HFFc6 (cell line): ENCODE measurements around the gene KMT2C. TPM values are rescaled to one million over a fixed set of nuclear protein-coding genes. Genes with fewer than 3 reads are reported as not detected.
"Not testable (repeated sequence)": the region's sequence is repeated elsewhere in the genome, so short reads cannot be mapped to it uniquely, and the experiment has no call there.

Experiments
- DNase-seq: peaks from one replicate; pipeline ENCODE4 v3.0.0-alpha.2; 2018
- H3K27ac Mint-ChIP-seq: 2 replicates; pipeline ENCODE4 v1.8.0; 2020; ENCODE audit warnings: mild to moderate bottlenecking, mixed read lengths
- H3K27me3 Mint-ChIP-seq: 2 replicates; pipeline ENCODE4 v1.8.0; 2021; ENCODE audit warnings: mild to moderate bottlenecking, moderate library complexity, mixed read lengths; ENCODE audit not compliant: insufficient read depth
- H3K36me3 Mint-ChIP-seq: 2 replicates; pipeline ENCODE4 v1.8.0; 2021; ENCODE audit warnings: low read depth, mixed read lengths
- H3K4me1 Mint-ChIP-seq: 2 replicates; pipeline ENCODE4 v1.8.0; 2020; ENCODE audit warnings: low read depth, mixed read lengths
- H3K4me3 Mint-ChIP-seq: 2 replicates; pipeline ENCODE4 v1.8.0; 2020; ENCODE audit warnings: mild to moderate bottlenecking, moderate library complexity, mixed read lengths
- H3K9me3 Mint-ChIP-seq: 2 replicates; pipeline ENCODE4 v1.8.0; 2020; ENCODE audit warnings: mild to moderate bottlenecking, mixed read lengths
- total RNA-seq, 6 experiments: library from RNA; stranded (reverse); fragmentation: NEBNext Ultra II Directional; extraction: Animal tissue kit (Norgen Biotek cat#: 25700); gene quantifications; 2 replicates in 1 of 6; 3 replicates in 5 of 6; pipeline ENCODE4 v1.2.3, GENCODE V29; 2021
- TF ChIP-seq, protein P1 (sequence below): fragments of 200-600 bp; sonication (generic); IDR thresholded peaks from 2 replicates; pipeline ENCODE4 v1.5.0; 2021; ENCODE audit warnings: antibody characterized with exemption, mild to moderate bottlenecking

Gene KMT2C
- total RNA-seq, 6 experiments from 2014 or later: 23.5 to 30.8 (median 26.0) TPM

DNA sequence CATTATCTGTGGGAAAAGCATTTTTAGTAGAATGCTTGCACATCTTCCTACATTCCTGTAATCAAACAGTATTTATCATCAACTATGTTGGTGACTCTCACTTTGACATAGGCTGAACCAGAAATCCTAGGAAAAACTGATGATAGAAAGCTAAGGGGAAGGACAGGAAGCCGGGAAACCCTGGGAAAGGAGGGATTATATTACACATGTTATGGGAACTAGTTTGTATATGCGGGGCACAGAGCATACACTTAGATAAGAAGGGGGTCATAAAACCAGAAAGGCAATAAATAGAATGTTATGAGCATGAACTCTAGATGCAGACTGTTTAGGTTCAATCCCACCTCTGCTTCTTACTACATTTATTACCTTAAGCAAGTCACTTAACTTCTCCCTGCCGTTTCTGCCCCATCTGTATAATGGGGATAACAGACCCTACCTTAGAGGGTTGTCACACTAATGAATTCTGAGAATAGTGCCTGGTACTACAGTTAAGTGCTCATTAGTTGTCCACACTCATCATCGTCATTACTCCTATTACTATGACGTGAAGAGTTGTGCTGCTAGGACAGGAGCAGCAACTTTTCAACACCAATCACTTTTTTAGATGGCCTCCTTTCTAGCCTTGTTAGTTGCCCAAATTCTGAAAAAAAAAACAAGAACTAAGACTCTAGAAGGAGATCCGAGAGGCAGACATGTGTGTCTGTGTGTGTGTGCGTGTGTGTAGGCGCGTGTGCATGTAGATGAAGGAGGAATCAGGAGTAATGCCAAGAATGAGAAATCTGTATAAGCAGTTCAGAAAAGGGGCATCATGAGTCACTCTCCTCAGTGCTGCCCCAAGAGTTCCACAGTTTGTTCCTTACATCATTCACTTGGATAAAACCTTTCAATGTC lies 52.2 kb downstream of the KMT2C start:
- Mint-ChIP-seq H3K4me3 (no peak overlapping the region), H3K27me3 (no peaks in the 10 kb centered on the region), H3K27ac (no peak overlapping the region), H3K4me1 (peaks cover 4% of the 10 kb centered on the region), H3K9me3 (peaks cover 8% of the 10 kb centered on the region; the same call in 1 of the 2 replicates), H3K36me3 (no peaks in the 10 kb centered on the region)
- peak; percentile 82 for DNase-seq
- TF ChIP-seq, protein P1, sequence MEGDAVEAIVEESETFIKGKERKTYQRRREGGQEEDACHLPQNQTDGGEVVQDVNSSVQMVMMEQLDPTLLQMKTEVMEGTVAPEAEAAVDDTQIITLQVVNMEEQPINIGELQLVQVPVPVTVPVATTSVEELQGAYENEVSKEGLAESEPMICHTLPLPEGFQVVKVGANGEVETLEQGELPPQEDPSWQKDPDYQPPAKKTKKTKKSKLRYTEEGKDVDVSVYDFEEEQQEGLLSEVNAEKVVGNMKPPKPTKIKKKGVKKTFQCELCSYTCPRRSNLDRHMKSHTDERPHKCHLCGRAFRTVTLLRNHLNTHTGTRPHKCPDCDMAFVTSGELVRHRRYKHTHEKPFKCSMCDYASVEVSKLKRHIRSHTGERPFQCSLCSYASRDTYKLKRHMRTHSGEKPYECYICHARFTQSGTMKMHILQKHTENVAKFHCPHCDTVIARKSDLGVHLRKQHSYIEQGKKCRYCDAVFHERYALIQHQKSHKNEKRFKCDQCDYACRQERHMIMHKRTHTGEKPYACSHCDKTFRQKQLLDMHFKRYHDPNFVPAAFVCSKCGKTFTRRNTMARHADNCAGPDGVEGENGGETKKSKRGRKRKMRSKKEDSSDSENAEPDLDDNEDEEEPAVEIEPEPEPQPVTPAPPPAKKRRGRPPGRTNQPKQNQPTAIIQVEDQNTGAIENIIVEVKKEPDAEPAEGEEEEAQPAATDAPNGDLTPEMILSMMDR: no peak

DNA sequence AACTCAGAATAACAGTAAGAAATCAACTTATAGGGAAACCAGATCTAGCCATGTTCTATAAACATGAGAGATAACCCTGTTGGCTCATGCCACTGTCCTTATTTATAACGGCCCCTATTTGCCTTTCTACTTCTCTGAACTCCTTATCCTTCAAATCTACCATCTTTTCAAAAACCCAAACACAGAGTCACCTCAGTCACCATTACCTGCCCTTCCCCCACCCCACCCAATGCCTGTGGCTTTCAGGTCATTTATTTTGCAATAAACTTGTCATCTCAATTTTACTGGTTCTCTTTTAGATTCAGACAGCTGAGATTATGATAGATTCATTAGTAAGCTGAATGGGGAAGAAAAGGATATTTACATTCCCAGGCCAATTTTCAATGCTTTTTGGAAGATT lies 53.6 kb downstream of the KMT2C start:
- Mint-ChIP-seq H3K4me1 (peaks cover 4% of the 10 kb centered on the region), H3K27ac (no peak overlapping the region), H3K9me3 (peaks cover 8% of the 10 kb centered on the region; the same call in 1 of the 2 replicates), H3K4me3 (no peak overlapping the region), H3K36me3 (peaks cover 6% of the 10 kb centered on the region; the same call in 1 of the 2 replicates), H3K27me3 (no peaks in the 10 kb centered on the region)
- TF ChIP-seq, protein P1: no peak
- DNase-seq: no peak

DNA sequence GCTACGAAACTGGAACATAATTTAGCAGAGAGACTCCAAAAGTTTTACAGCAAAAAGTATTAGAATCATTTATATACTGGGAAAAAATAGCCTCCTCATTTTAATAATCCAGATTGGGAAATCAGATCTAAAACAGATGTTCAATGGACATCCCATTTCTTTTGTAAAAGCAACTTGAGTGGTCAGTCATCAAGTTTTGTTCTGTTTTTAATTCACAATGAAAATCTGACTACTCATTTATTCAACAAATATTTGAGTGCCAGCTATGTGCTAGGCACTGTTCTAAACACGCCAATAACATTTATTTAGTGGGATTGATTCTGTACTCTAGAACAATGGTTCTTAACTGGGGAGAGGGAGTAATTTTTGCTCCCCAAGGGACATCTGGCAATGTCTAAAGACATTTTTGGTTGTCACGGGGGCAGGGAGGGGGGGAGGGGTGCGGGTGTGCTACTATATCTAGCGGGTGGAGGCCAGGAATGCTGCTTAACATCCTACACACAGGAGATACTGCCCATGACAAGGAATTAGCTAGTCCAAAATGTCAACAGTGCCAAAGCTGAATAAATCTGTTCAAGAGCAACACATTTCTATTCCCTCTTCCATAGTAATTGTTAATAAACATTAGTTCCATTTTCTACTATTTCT lies 54.7 kb downstream of the KMT2C start:
- Mint-ChIP-seq H3K27ac (peak overlapping the region; percentile 6; the same call in 1 of the 2 replicates), H3K36me3 (peaks cover 16% of the 10 kb centered on the region; the same call in 1 of the 2 replicates), H3K4me3 (peak overlapping the region; percentile 6; the same call in 1 of the 2 replicates)
- H3K9me3 Mint-ChIP-seq, DNase-seq, H3K27me3 Mint-ChIP-seq, H3K4me1 Mint-ChIP-seq: not testable (repeated sequence)

DNA sequence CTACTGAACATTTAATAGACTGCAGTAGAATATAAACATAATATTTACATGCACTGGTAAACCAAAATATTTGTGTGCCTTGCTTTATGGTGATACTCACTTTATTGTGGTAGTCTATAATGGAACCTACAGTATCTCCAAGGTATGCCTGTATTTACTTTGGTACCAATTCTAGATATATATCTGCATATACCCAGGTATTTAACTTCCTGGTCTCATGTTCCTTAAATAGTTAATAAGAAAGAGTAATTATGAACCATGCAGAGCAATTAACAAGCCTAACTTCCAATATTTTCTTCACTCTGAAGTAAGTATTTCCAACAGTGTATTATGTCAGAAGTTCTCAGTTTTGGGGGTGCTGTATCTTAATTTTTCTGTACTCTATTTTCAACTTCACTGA lies 57.3 kb downstream of the KMT2C start:
- not testable (repeated sequence) for H3K4me1 Mint-ChIP-seq, H3K27ac Mint-ChIP-seq, H3K9me3 Mint-ChIP-seq, H3K4me3 Mint-ChIP-seq, DNase-seq, H3K27me3 Mint-ChIP-seq
- H3K36me3 Mint-ChIP-seq: peaks cover 16% of the 10 kb centered on the region; the same call in 1 of the 2 replicates

DNA sequence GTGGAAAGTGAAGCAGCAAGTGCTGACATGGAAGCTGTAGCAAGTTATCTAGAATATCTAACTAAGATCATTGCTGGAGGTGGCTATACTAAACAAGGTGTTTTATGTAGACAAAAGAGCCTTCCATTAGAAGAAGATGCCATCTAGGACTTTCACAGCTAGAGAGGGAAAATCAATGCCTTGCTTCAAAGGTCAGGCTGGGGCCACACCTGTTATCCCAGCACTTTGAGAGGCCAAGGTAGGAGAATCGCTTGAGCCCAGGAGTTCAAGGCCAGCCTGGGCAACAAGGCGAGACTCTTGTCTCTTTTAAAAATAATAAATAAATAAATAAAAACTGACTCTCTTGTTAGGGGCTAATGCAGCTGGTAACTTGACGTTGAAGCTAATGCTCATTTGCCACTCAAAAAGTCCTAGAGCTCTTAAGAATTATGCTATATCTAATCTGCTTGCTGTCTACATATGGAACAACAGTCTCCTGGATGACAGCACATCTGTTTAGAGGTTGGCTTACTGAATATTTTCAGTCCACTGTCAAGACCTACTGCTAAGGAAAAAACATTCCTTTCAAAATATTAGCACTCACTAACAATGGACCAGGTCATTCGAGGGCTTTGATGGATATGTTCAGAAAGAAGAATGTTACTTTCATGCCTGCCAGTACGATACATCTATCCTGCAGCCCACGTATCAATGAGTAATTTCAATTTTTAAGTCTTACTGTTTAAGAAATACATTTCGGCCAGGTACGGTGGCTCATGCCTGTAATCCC lies 58.9 kb downstream of the KMT2C start:
- not testable (repeated sequence) for DNase-seq, H3K4me1 Mint-ChIP-seq, H3K9me3 Mint-ChIP-seq, H3K27me3 Mint-ChIP-seq, H3K27ac Mint-ChIP-seq, H3K4me3 Mint-ChIP-seq
- peaks cover 16% of the 10 kb centered on the region; the same call in 1 of the 2 replicates for H3K36me3 Mint-ChIP-seq

DNA sequence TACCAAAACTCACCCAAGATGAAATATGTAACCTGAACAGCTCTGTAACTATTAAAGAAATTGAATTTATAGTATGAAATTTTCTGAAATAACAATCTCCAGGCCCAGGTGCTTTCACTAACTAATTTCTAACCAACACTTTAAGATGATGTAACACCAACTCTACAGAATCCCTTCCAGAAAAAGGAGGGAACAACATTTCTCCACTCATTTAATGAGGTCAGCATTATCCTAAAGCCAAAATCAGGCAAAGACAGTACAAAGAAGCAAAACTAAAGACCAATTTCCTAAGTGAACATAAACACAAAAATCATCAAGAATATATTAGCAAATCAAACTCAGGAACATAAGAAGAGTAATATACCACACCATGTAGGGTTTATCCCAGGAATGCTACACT lies 65.5 kb downstream of the KMT2C start:
- peaks cover 19% of the 10 kb centered on the region for H3K36me3 Mint-ChIP-seq
- TF ChIP-seq, protein P1: no peak
- no peaks in the 10 kb centered on the region for H3K9me3 Mint-ChIP-seq
- no peaks in the 10 kb centered on the region for H3K27me3 Mint-ChIP-seq
- no peak overlapping the region for H3K27ac Mint-ChIP-seq
- DNase-seq: no peak
- peaks cover 21% of the 10 kb centered on the region for H3K4me1 Mint-ChIP-seq
- H3K4me3 Mint-ChIP-seq: no peak overlapping the region
